Limb (tissue), 2 donors: Measurements from ENCODE around the gene CERKL.

Source experiments
- DNase-seq, 2 donors: peaks; one replicate each; pipeline ENCODE4 v3.0.0-alpha.2; 2016; ENCODE audit errors: extremely low spot score in 2 of 2

CERKL gene

GRCh38 chr2:181678861-181679543, 22.1 kb upstream of the CERKL start:
- DNase-seq, result no peak

GRCh38 chr2:181677912-181678586, 21.1 kb upstream of the CERKL start:
- peak; percentile 82 to 87 for DNase-seq

DNA sequence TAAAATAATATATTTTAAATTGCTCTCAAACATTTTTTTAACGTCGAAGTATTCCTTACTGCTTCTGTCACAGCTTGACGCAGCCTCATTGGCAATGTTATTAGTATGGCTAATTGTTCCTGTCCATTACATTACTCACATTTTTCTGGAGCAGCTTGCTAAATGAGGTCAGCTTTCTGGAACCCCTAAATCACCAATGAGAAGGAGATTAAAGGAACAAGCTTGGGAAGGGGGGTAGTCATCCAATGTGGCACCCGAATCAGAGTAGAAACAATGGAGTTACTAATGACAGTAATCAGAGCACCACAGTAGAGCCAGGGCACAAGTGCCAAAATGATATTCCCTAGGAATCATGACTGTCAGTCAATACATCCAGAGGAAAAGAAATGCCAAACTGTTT, 18.3 kb upstream of the CERKL start:
- DNase-seq, result no peak

DNA sequence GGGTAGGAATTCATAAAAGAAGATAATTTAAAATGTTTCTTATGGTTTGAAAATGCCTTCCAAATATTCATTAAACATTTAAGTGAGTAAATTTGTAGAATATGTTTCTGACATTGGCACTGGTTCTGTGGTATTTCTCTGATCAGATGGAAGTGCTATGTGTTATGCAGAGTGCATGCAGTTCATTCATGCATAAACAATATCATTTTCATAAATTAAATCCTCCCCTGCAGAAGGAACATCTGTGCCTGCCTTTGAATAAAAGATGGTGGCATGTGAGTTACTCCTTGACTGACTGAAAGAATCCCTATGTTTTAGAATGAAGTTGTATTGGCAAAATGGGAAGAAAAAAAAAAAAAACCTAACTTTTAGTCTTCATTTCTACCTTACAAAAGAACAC, 17.6 kb upstream of the CERKL start:
- DNase-seq, result no peak

DNA sequence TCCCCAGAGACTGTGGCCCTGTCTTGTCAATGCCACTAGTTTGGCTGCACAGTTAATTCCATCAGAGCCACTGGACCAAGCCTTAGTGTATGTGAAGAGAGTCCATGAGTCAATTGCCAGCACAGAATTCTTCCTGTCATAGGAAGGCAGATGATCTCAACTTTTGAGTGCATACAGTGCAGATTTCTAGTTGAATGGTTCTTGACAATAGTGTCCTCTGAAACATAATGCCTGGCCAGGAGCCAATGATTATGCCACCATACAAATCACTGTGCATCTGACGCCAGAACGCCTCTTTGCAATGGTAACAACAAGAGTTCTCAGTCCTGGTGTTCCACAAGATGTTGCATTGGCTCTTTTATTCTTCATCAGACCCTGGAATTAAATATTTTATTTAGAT, 16.3 kb upstream of the CERKL start:
- no peak for DNase-seq

GRCh38 chr2:181672255-181673008, 15.5 kb upstream of the CERKL start:
- no peak for DNase-seq

DNA sequence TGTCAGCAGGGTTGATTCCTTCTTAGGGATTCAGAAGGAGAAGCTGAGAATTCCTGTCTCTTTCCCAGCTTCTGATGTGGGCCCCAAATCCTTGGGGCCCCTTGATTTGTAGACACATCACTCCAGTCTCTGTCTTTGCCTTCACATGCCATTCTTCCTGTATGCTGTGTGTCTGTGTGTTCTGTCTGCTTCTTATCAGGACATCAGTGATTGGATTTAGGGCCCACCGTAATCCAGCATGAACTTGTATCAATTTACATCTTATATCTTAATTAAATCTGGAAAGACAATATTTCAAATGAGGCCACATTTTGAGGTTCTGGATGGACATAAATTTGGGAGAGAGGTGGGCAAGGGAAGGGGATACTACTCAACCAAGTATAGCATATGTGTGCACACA, 13.7 kb upstream of the CERKL start:
- DNase-seq, result no peak

GRCh38 chr2:181667234-181667633, 10.3 kb upstream of the CERKL start:
- DNase-seq, result no peak

DNA sequence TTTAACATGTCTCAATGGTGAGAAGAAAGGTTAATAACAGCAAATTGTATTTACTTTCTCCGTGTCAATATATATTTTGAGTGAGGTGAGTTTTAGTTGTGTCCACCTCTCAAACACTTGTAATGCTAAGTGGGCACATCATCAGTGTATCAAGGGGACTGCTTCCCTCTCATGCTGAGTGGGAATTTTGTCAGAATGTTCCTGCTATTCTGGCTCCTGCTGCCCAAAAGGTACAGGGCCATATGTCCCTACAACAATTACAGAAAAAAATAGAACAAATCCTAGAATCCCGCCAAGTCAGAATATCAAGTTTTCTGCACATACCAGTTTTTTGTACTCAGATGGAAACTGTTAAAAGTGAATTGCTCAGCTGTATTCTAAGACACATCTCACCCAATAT, 5.4 kb upstream of the CERKL start:
- DNase-seq, result no peak

GRCh38 chr2:181660181-181660580, 3.3 kb upstream of the CERKL start:
- no peak for DNase-seq

DNA sequence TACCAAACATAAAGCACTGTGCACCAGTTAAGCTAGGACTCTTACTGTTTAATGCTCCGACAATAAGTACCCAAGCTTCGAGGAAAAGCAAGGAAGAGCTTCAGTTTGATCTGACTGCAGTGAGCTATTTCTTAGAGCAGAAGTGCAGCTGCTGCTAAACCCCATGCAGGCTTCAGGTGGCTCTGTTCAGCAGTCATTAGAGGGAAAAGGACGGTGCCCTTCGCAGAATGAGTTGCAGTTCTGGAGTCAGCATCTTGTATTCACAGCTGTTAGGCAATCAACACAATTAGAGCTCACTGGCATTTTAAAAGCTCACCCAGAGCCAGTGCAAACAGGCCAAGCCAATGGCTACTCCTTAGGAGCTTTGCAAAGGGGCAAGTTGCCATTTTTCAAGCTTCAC, 1.5 kb upstream of the CERKL start:
- DNase-seq, result no peak

DNA sequence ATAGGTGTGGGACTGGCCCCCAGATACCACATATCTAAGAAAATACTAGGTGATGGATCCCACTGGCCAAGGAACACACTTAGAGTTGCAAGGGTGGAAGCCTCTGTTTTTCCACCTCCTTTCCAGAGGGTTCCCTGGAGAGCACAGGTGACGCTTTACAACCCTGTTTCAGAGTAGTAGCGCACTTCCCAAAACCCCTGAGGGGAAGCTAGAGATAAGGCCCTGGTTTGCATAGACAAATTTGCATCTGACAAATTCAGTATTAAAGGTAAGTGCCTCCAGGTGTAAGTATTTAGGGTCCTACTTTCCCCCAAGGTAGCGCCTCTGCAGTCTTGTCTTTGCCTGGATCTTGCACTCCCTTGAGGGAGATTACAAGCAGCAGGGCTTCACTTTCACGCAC, 474 bp upstream of the CERKL start:
- no peak for DNase-seq

DNA sequence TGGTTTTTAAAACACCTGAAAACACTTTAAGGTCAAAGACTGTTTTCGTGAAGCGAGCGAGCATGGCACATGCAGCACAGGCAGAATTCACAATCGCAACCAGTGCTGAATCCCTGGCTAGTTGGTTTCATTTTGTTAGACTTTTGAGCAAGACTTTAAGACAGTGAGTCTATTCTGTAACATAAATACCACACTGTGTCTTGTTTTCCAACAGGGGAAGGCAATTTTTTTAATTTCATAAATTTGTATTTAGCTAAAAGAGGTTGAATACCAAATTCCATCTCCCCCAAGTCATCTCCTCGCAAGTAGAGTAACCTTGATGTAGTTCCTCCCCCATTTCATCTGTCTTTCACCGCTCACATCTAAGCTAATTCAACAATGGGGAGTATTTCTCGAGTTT, 1.4 kb downstream of the CERKL start:
- DNase-seq, result no peak

- DNase-seq, result no peak
These were observed 7.4 kb downstream of the CERKL start for GRCh38 chr2:181649436-181649979.

GRCh38 chr2:181648478-181649155, 8.3 kb downstream of the CERKL start:
- no peak for DNase-seq

DNA sequence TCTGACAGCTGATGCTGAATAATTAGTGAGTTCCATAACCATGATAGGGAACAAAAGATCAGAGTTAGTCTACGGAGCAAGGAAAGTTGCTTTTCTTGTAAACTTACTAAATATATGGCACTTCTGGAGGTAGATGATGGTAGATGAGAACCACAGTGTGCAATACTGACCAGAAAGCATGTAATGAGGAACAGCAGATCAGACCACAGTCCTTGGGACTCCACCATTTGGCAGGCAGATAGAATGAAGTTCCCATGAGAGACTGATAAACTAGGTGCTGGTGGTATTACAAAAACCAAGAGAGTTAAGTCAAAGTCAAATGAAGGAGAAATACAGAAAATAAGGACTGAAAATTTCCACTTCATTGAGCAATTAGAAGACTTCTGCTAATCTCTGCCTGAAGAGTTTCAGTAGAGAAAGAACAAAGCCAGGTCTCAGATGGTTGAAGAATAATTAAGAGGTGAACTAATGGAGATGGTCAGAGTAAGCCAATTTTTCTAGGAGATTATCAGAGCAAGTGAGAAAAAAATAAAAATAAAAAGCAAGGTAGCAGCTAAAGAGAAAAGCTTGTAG, 10.4 kb downstream of the CERKL start:
- no peak for DNase-seq

- DNase-seq, result no peak
These were observed 13.8 kb downstream of the CERKL start for GRCh38 chr2:181643151-181643550.

DNA sequence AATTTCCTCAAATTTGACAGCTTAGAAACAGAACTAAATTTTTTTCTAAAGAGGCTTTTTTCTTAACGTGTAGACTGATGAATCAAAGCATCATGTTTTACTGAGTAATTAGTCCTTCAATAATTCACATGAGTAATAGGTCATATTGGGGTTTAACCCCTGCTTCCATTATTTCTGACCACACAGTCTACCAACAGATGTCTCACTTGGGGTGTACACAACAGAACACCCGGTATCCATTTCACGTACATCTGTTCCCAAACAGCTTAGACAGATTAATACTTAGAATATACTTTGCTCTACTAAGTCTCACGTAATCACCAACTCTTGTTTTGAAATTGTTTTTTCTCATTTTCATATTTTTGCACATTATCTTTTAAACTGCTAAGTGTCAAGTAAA, 14.8 kb downstream of the CERKL start:
- no peak for DNase-seq

DNA sequence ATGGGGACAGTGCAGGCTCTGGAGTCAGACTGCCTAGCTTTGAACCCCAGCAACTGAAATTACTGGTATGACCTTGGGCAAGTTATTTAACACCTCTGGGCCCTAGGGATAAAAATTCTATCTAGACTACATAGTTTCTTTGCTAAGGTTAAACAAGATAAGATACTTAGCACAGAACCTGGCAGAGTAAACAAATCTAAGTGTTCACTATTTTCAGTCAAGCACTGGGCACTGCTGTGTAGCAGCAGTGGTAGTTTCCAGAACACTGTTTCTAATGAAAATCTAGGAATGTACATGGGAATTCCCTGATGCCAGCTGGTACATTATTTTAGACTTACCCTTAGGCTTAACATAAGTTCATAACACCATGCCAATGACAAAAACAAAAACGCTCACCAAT, 17.2 kb downstream of the CERKL start:
- no peak for DNase-seq

GRCh38 chr2:181632733-181633401, 24.0 kb downstream of the CERKL start:
- DNase-seq, result no peak
